ENCODE measurements around the gene CLDN6. TPM values are rescaled to one million over a fixed set of nuclear protein-coding genes. Genes with fewer than 3 reads are reported as not detected.

Gene CLDN6
- total and polyA plus RNA-seq, 2 of the 13 experiments (the other 11 are each of a cell fraction or from before 2014, with no cell fraction given) = 5.9 to 7.6 TPM

DNA sequence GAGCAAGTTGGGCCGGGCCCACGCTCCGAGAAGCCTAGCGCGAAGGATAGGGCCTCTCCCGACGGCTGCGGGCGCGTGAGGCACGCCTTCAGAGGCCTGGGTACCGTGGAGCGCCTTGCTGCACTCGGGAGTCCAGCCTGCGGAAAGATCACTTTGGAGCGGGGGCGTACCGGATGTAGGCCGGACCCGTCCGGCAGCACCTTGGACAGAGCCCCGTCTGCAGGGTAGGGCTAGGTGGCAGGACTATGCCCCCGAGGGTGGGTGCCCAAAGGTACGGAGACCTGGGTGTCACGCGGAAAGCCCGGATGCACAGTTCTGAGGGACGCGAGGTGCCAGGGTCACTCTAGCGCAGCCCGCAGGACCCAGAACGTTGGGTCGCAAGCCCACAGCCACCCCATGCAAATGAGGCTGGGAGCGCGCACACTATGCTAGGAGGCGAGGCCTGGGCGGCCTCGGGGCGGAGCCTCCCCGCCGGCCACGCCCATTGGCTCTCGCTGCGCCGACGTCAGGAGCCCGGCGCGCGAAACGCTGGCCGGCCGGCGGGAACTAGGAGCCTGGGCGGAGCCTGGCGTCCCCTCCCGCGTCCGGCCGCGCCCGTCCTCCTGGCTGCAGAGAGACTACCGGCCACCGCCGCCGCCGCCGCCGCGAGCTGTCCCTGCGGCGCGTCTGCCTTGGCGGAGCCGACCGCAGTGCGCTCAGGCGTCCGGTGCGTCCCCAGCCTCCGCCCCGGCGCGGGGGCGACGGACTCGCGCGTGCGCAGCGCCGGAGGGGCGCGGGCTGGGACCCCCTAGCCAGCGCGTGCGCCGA, 49.0 kb downstream of the CLDN6 start, which contains the start of gene PAQR4 (continued):
- TF ChIP-seq, protein P1, sequence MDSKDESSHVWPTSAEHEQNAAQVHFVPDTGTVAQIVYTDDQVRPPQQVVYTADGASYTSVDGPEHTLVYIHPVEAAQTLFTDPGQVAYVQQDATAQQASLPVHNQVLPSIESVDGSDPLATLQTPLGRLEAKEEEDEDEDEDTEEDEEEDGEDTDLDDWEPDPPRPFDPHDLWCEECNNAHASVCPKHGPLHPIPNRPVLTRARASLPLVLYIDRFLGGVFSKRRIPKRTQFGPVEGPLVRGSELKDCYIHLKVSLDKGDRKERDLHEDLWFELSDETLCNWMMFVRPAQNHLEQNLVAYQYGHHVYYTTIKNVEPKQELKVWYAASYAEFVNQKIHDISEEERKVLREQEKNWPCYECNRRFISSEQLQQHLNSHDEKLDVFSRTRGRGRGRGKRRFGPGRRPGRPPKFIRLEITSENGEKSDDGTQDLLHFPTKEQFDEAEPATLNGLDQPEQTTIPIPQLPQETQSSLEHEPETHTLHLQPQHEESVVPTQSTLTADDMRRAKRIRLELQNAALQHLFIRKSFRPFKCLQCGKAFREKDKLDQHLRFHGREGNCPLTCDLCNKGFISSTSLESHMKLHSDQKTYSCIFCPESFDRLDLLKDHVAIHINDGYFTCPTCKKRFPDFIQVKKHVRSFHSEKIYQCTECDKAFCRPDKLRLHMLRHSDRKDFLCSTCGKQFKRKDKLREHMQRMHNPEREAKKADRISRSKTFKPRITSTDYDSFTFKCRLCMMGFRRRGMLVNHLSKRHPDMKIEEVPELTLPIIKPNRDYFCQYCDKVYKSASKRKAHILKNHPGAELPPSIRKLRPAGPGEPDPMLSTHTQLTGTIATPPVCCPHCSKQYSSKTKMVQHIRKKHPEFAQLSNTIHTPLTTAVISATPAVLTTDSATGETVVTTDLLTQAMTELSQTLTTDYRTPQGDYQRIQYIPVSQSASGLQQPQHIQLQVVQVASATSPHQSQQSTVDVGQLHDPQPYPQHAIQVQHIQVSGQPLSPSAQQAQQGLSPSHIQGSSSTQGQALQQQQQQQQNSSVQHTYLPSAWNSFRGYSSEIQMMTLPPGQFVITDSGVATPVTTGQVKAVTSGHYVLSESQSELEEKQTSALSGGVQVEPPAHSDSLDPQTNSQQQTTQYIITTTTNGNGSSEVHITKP (CRISPR knock-in tag; IDR thresholded peaks at IDR 0.05; ENCODE audit: low read depth) = peak; percentile 85; the same call in 1 of the 2 replicates
- TF ChIP-seq HDAC1 (CRISPR knock-in tag; IDR thresholded peaks at IDR 0.05) = peak; percentile 98
- TF ChIP-seq HNRNPL (IDR thresholded peaks at IDR 0.05; ENCODE audit: low read depth, low read length) = peak; percentile 99
- peak; percentile 93 for TF ChIP-seq ZBTB38 (CRISPR knock-in tag; IDR thresholded peaks at IDR 0.05)
- peak; percentile 73 for TF ChIP-seq MED8 (CRISPR knock-in tag; IDR thresholded peaks at IDR 0.05; ENCODE audit: insufficient replicate concordance)
- no peak; the same call in 1 of the 2 replicates for TF ChIP-seq RAD21 (CRISPR knock-in tag; IDR thresholded peaks at IDR 0.05)
- TF ChIP-seq ZSCAN9 (CRISPR knock-in tag; IDR thresholded peaks at IDR 0.05; ENCODE audit: borderline replicate concordance) = peak; percentile 98
- TF ChIP-seq ZBTB39 (CRISPR knock-in tag; IDR thresholded peaks at IDR 0.05) = peak; percentile 57; the same call in 1 of the 2 replicates
- peak; percentile 99 for TF ChIP-seq SAP130 (CRISPR knock-in tag; IDR thresholded peaks at IDR 0.05; ENCODE audit: low read depth)
- peak; percentile 97 for TF ChIP-seq NKX3-1 (CRISPR knock-in tag; IDR thresholded peaks at IDR 0.05)
- TF ChIP-seq ERF (CRISPR knock-in tag; IDR thresholded peaks at IDR 0.05) = peak; percentile 98
- 0 out of 2 replicates have a peak, but pooled peaks have one; percentile 54 for TF ChIP-seq KLF15 (CRISPR knock-in tag; IDR thresholded peaks at IDR 0.05; ENCODE audit: borderline replicate concordance)
- TF ChIP-seq, protein P2, sequence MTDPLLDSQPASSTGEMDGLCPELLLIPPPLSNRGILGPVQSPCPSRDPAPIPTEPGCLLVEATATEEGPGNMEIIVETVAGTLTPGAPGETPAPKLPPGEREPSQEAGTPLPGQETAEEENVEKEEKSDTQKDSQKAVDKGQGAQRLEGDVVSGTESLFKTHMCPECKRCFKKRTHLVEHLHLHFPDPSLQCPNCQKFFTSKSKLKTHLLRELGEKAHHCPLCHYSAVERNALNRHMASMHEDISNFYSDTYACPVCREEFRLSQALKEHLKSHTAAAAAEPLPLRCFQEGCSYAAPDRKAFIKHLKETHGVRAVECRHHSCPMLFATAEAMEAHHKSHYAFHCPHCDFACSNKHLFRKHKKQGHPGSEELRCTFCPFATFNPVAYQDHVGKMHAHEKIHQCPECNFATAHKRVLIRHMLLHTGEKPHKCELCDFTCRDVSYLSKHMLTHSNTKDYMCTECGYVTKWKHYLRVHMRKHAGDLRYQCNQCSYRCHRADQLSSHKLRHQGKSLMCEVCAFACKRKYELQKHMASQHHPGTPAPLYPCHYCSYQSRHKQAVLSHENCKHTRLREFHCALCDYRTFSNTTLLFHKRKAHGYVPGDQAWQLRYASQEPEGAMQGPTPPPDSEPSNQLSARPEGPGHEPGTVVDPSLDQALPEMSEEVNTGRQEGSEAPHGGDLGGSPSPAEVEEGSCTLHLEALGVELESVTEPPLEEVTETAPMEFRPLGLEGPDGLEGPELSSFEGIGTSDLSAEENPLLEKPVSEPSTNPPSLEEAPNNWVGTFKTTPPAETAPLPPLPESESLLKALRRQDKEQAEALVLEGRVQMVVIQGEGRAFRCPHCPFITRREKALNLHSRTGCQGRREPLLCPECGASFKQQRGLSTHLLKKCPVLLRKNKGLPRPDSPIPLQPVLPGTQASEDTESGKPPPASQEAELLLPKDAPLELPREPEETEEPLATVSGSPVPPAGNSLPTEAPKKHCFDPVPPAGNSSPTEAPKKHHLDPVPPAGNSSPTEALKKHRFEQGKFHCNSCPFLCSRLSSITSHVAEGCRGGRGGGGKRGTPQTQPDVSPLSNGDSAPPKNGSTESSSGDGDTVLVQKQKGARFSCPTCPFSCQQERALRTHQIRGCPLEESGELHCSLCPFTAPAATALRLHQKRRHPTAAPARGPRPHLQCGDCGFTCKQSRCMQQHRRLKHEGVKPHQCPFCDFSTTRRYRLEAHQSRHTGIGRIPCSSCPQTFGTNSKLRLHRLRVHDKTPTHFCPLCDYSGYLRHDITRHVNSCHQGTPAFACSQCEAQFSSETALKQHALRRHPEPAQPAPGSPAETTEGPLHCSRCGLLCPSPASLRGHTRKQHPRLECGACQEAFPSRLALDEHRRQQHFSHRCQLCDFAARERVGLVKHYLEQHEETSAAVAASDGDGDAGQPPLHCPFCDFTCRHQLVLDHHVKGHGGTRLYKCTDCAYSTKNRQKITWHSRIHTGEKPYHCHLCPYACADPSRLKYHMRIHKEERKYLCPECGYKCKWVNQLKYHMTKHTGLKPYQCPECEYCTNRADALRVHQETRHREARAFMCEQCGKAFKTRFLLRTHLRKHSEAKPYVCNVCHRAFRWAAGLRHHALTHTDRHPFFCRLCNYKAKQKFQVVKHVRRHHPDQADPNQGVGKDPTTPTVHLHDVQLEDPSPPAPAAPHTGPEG (CRISPR knock-in tag; IDR thresholded peaks at IDR 0.05) = peak; percentile 56; the same call in 1 of the 2 replicates
- TF ChIP-seq ZFP82 (CRISPR knock-in tag; IDR thresholded peaks at IDR 0.05; ENCODE audit: borderline replicate concordance) = no peak; the same call in 1 of the 2 replicates
- peak; percentile 83; the same call in 1 of the 2 replicates for TF ChIP-seq ZNF253 (CRISPR knock-in tag; IDR thresholded peaks at IDR 0.05; ENCODE audit: borderline replicate concordance)
- peak; percentile 87; the same call in 1 of the 2 replicates for TF ChIP-seq PRMT3 (CRISPR knock-in tag; IDR thresholded peaks at IDR 0.05; ENCODE audit: borderline replicate concordance, low read depth)
- no peak for TF ChIP-seq CEBPB (IDR thresholded peaks at IDR 0.05; ENCODE audit: borderline replicate concordance, low read depth, low read length)
